Endodermal cell (in vitro differentiated cells): ENCODE measurements around the gene FAF1. TPM values are rescaled to one million over a fixed set of nuclear protein-coding genes. Genes with fewer than 3 reads are reported as not detected.

Experiments used
- DNase-seq: peaks from one replicate; pipeline ENCODE4 v3.0.0-alpha.2; 2017
- H3K27ac ChIP-seq: 2 replicates; pipeline ENCODE4 v1.5.1; 2013; ENCODE audit warnings: mild to moderate bottlenecking, low read depth, low read length, moderate library complexity
- H3K27me3 ChIP-seq: 2 replicates; pipeline ENCODE4 v1.6.1; 2013; ENCODE audit warnings: mild to moderate bottlenecking, low read length, moderate library complexity; ENCODE audit not compliant: insufficient read depth, control insufficient read depth, poor library complexity, severe bottlenecking
- H3K36me3 ChIP-seq: 2 replicates; pipeline ENCODE4 v1.7.0; 2013; ENCODE audit warnings: mild to moderate bottlenecking, low read length, moderate library complexity; ENCODE audit not compliant: control insufficient read depth, insufficient read depth
- H3K4me1 ChIP-seq: one replicate; pipeline ENCODE4 v1.7.0; 2013; ENCODE audit warnings: low read length; ENCODE audit not compliant: control insufficient read depth, insufficient read depth
- H3K4me3 ChIP-seq: 2 replicates; pipeline ENCODE4 v1.5.1; 2013; ENCODE audit warnings: mild to moderate bottlenecking, low read length, moderate library complexity
- H3K9ac ChIP-seq: 2 replicates; pipeline ENCODE4 v1.6.1; 2013; ENCODE audit warnings: mild to moderate bottlenecking, low read length, moderate library complexity; ENCODE audit not compliant: poor library complexity, severe bottlenecking; ENCODE audit errors: extremely low read depth
- H3K9me3 ChIP-seq: 2 replicates; pipeline ENCODE4 v1.6.1; 2013; ENCODE audit warnings: mild to moderate bottlenecking, low read length, moderate library complexity; ENCODE audit not compliant: control insufficient read depth
- H3K27ac Mint-ChIP-seq: 2 replicates; pipeline ENCODE4 v1.8.0; 2020; ENCODE audit warnings: mixed read lengths
- H3K27me3 Mint-ChIP-seq: 2 replicates; pipeline ENCODE4 v1.8.0; 2021; ENCODE audit warnings: mild to moderate bottlenecking, mixed read lengths; ENCODE audit not compliant: insufficient read depth
- H3K36me3 Mint-ChIP-seq: 2 replicates; pipeline ENCODE4 v1.8.0; 2020; ENCODE audit warnings: low read depth, mixed read lengths
- H3K4me1 Mint-ChIP-seq: 2 replicates; pipeline ENCODE4 v1.8.0; 2020; ENCODE audit warnings: mixed read lengths
- H3K4me3 Mint-ChIP-seq: 2 replicates; pipeline ENCODE4 v1.8.0; 2020; ENCODE audit warnings: mild to moderate bottlenecking, moderate library complexity, mixed read lengths
- H3K9me3 Mint-ChIP-seq: 2 replicates; pipeline ENCODE4 v1.8.0; 2020; ENCODE audit warnings: mild to moderate bottlenecking, mixed read lengths
- WGBS, 2 experiments: methylation state at CpG; one replicate each; pipeline versions ENCODE4 v1.1.5 to v1.1.7; 2013; ENCODE audit warnings: missing lambda C conversion rate in 2 of 2, mixed read lengths in 1 of 2; ENCODE audit not compliant: insufficient coverage in 1 of 2, insufficient read length in 1 of 2; 5-methylcytosine and 5-hydroxymethylcytosine counted together
- total RNA-seq, 2 donors: library from RNA; stranded (reverse); fragmentation: NEBNext Ultra II Directional in 1 of 2; extraction: Animal tissue kit (Norgen Biotek cat#: 25700) in 1 of 2; gene quantifications; 2 replicates in 1 of 2; 3 replicates in 1 of 2; pipeline ENCODE4 v1.2.1, GENCODE V29; 2021
- TF ChIP-seq, protein P1 (sequence below): fragments of 200-600 bp; sonication (generic); conservative IDR thresholded peaks from 2 replicates; pipeline ENCODE4 v1.5.0; 2021; ENCODE audit warnings: antibody characterized with exemption, mild to moderate bottlenecking

The FAF1 gene
- total RNA-seq, 2 donors from 2014 or later, result 76.4 to 94.4 TPM

DNA sequence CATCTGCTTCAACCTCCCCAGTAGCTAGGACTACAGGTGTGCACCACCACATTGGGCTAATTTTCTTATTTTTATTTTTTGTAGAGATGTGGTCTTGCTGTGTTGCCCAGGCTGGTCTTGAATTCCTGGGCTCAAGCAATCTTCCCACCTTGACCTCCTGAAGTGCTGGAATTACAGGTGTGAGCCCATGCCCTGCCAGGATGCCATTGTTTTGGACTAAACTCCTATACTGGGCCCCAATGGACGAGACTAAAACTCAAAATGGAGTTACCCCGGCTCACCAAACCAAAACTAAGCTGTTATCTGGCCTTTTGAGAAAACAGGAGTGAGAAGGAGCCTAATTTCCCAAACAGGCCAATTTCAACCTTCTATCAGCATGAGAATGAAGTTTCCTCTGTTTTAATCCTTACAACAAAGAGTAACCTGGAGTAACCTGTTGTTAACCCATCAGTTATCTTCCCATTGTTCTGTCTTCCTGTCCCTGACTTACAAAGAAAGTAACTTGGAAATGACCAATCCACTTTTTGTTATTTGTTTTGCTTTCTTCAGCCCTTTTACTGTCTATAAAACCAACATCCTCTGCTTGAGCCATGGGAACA, 566.4 kb downstream of the FAF1 start:
- H3K4me3 ChIP-seq, result no peak overlapping the region
- Mint-ChIP-seq H3K27me3 (no peaks in the 10 kb centered on the region), H3K4me1 (peaks cover 8% of the 10 kb centered on the region), H3K9me3 (peaks cover 44% of the 10 kb centered on the region), H3K4me3 (no peak overlapping the region), H3K27ac (peak overlapping the region; percentile 91), H3K36me3 (peaks cover 14% of the 10 kb centered on the region)
- 69 to 71% methylated on average over 2 of the region's 2 CpGs for WGBS, 2 experiments
- peaks cover 25% of the 10 kb centered on the region for H3K9me3 ChIP-seq
- H3K4me1 ChIP-seq, result no peaks in the 10 kb centered on the region
- TF ChIP-seq, protein P1, sequence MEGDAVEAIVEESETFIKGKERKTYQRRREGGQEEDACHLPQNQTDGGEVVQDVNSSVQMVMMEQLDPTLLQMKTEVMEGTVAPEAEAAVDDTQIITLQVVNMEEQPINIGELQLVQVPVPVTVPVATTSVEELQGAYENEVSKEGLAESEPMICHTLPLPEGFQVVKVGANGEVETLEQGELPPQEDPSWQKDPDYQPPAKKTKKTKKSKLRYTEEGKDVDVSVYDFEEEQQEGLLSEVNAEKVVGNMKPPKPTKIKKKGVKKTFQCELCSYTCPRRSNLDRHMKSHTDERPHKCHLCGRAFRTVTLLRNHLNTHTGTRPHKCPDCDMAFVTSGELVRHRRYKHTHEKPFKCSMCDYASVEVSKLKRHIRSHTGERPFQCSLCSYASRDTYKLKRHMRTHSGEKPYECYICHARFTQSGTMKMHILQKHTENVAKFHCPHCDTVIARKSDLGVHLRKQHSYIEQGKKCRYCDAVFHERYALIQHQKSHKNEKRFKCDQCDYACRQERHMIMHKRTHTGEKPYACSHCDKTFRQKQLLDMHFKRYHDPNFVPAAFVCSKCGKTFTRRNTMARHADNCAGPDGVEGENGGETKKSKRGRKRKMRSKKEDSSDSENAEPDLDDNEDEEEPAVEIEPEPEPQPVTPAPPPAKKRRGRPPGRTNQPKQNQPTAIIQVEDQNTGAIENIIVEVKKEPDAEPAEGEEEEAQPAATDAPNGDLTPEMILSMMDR, result no peak
- peak; percentile 63 for DNase-seq
- no peak overlapping the region for H3K27ac ChIP-seq
- H3K27me3 ChIP-seq, result no peaks in the 10 kb centered on the region
- no peaks in the 10 kb centered on the region for H3K36me3 ChIP-seq
- H3K9ac ChIP-seq, result peak overlapping the region; percentile 15

Other genes with a start within 250 kb of the FAF1 start
- gene CDKN2C, start 10.0 kb upstream of the FAF1 start, total RNA-seq, result under 1 TPM; 0.66 TPM
- not detected for gene C1orf185, start 142.0 kb upstream of the FAF1 start, total RNA-seq